ENCODE data around the gene EP400. TPM values are rescaled to one million over a fixed set of nuclear protein-coding genes. Genes with fewer than 3 reads are reported as not detected.

The EP400 gene
- total RNA-seq, 4 donors from 2014 or later, result 20.5 to 33.7 (median 23.4) TPM

DNA sequence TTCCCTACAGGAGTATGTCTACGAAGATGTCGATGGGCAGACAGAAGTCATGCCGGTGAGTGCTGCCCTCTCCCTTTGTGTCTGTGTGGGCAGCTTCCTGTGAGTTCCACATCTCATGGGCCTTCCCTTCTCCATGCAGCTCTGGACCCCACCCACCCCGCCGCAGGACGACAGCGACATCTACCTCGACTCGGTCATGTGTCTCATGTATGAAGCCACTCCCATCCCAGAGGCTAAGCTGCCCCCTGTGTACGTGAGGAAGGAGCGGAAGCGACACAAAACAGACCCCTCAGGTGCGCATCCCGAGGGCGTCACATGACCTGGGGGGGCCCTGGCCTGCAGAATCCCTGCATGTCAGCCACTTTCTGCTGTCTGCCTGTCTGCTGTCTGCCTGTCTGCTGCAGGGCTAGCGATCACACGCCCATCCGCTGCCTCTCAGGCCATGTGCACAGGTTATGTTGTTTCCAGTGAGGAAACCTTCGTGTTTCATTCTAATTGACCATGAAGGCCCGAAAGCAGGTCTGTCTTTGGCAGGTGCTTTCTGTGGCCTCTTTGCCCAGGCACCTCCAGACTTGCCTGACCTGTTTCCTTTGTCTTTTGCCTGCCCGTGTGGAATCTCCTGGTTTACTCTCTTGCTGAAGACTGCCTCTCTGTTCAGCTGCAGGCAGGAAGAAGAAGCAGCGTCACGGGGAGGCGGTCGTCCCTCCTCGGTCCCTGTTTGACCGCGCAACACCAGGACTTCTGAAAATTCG is 95.1 kb downstream of the EP400 start:
- no peak for TF ChIP-seq CTCF (IDR thresholded peaks at IDR 0.05; ENCODE audit: low read depth)

DNA sequence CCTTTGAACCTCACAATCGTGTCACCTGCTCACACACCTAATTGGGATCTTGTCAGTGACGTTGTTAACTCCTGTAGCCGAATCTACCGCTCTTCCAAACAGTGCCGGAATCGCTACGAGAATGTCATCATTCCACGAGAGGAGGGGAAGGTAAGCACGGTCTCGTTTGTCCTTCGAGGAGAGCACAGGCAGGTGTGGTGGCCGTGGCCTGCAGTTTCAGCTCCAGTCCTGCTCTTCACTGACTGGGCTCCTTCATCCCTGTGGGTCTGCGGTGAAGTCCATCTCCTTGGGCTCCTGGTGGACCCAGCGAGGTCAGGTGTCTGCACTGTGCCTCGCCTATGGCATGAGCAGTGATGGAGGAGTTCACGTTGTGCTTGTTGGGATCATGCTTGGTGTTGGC is 96.0 kb downstream of the EP400 start:
- TF ChIP-seq CTCF (IDR thresholded peaks at IDR 0.05; ENCODE audit: low read depth), result no peak

DNA sequence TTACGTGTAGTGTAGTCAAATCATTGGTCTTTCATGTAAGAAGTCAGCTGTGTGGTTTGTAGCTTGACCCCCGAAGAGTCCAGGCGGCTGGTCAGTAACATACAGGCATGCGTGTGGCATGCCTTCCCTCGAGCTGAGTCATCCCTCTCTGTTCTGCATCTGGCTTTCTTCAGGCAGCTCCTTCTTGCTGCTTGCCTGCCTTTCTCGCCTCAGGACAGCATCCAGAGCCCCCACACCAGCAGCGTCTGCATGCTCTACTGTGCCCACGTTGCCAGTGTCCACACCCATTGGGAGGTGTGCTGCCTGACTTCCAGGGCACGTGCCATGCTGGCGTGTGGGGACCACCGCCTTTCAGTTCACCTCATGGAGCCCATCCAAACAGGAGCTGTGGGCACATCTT is 96.8 kb downstream of the EP400 start:
- TF ChIP-seq CTCF (IDR thresholded peaks at IDR 0.05; ENCODE audit: low read depth), result no peak

DNA sequence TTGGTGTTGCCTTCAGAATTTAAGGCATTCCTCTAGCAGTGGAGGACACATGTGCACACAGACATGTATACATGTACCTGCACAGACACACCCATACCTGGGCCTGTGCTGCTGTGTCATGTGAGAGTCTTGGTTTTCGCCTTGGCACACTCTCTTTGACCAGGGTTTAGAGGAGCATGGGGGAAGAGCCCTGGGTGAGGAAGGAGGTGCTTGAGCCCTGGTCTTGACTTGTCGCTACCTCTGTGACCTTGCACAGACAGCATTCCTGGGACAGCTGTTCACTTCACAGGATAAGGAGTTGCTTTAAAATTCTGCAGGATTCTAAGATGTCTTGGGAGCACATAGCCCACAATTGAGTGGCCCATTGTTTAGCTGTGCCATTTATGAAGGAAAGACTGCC is 99.7 kb downstream of the EP400 start:
- TF ChIP-seq CTCF (IDR thresholded peaks at IDR 0.05; ENCODE audit: low read depth), result no peak

DNA sequence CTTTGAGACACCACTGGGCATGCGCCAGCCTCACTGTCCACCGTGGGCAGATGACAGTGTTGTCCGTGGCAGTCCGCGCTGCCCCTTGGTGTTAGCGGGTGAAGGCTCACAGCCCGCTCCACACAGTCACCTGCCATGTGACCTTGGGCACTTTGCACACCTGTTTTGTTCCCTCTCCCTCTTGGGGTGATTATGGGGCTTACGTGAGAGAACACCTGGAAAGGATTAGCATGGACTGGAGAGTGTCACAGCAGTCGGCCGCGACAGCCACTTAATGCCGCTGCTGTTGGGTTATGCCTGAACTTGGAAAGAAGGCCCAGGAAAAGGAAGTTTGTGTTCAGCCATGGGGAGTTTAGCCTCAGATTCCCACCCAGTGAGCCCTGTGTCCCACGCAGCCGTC is 100.1 kb downstream of the EP400 start:
- TF ChIP-seq CTCF (IDR thresholded peaks at IDR 0.05; ENCODE audit: low read depth), result no peak

DNA sequence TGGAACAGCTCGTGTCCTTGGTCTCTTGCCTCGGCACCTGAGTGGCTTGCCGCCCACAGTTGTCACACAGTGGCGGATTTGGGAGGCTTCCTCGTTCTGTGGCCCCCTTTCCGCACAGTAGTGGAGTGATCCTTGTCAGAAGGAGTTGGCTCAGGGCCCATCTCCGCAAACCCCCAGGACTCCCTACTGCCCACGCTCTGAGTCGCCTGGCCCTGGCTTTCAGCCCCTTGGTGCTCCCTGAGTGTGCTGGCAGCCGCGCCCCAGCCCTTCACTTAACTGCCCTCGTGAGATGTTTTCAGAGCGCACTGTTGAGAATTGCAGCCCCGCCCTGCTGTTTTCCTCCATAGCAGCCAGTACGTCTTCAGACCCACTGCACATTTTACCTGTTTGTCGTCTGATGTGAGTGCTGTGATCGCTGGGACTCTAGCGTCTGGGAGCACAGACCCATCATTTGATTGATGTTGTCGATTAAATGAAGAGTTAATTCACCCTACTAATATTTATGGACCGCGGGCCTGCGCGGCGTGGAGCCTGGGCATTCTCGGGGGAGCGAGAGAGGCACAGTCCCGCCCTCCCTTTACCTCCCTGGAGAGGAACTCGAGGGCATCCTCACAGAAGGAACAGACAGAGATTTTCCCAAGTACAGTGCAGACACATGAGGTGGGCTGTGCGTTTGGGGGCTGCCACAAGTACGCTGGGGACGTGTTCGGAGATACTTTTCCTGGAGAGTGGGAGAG is 102.6 kb downstream of the EP400 start:
- no peak for TF ChIP-seq CTCF (IDR thresholded peaks at IDR 0.05; ENCODE audit: low read depth)
